K562 (cell line): ENCODE data around the gene LIX1L. TPM values are rescaled to one million over a fixed set of nuclear protein-coding genes. Genes with fewer than 3 reads are reported as not detected.
A peak's percentile ranks its signal among the peaks of the same experiment; 100 is the strongest.

Experiments used
- ELF2 ChIP-seq: fragments of 250-450 bp; sonication (Bioruptor Pico); IDR thresholded peaks from 2 replicates; pipeline ENCODE4 v1.5.0; 2021; ENCODE audit warnings: mild to moderate bottlenecking
- IFI16 ChIP-seq: fragments of 250-450 bp; sonication (Bioruptor Pico); IDR thresholded peaks from 2 replicates; pipeline ENCODE4 v2.1.2; 2022; ENCODE audit warnings: mild to moderate bottlenecking, inconsistent platforms
- JUN ChIP-seq, 2 experiments: sonication (generic) in 1 of 2; formaldehyde crosslinking in 1 of 2; IDR thresholded peaks; 2 replicates each; pipeline versions ENCODE4 v1.6.1 to v1.8.0; 2012 to 2022; ENCODE audit warnings: borderline replicate concordance in 2 of 2, mild to moderate bottlenecking in 2 of 2, improper control_type of control experiment in 1 of 2, low read depth in 1 of 2, low read length in 1 of 2, missing genetic modification reagents in 1 of 2
- JUNB ChIP-seq: fragments of 450-650 bp; formaldehyde crosslinking; conservative IDR thresholded peaks from 2 replicates; pipeline ENCODE4 v1.4.0; 2020; ENCODE audit warnings: mild to moderate bottlenecking
- NRF1 ChIP-seq, 2 experiments: fragments of 450-650 bp; IDR thresholded peaks in 1 of 2; conservative IDR thresholded peaks in 1 of 2; 2 replicates each; pipeline ENCODE4 v1.6.1; 2014; ENCODE audit warnings: mild to moderate bottlenecking in 2 of 2
- OTX1 ChIP-seq: fragments of 450-650 bp; formaldehyde crosslinking; IDR thresholded peaks from 2 replicates; pipeline ENCODE4 v1.4.0; 2022; ENCODE audit warnings: mild to moderate bottlenecking
- PTBP1 ChIP-seq: fragments of 200-400 bp; formaldehyde crosslinking; IDR thresholded peaks from 2 replicates; pipeline ENCODE4 v1.6.1; 2017; ENCODE audit warnings: low read depth, low read length
- TEAD4 ChIP-seq, 2 experiments: sonication (generic) in 1 of 2; formaldehyde crosslinking in 1 of 2; IDR thresholded peaks; 2 replicates each; pipeline versions ENCODE4 v1.6.1 to v1.8.0; 2012 to 2022; ENCODE audit warnings: borderline replicate concordance in 1 of 2, inconsistent platforms in 1 of 2, low read length in 1 of 2, mild to moderate bottlenecking in 1 of 2, missing genetic modification reagents in 1 of 2
- XRCC3 ChIP-seq: fragments of 450-650 bp; IDR thresholded peaks from 2 replicates; pipeline ENCODE4 v1.6.1; 2017; ENCODE audit warnings: mild to moderate bottlenecking, moderate library complexity
- ZNF644 ChIP-seq: fragments of 200-800 bp; sonication (Bioruptor generic); IDR thresholded peaks from 2 replicates; pipeline ENCODE4 v1.6.1; 2016; ENCODE audit warnings: low read depth, missing genetic modification characterization, missing compliant biosample characterization
- polyA plus RNA-seq, 8 experiments: library from polyadenylated mRNA; depleted of rRNA in 4 of 8; stranded (reverse) in 5 of 8; unstranded in 3 of 8; fragments of >200 nt; fragmentation: Nextera tagmentation in 2 of 8; fragmentation: Illumina TruSeq in 1 of 8; extraction: Ambion mirVana in 2 of 8; extraction: Trizol in 1 of 8; gene quantifications; 2 replicates each; pipeline versions ENCODE4 v1.2.1 to v1.2.3, GENCODE V29; 2011 to 2014; ENCODE audit warnings: inconsistent platforms in 1 of 8, missing spikeins in 1 of 8
- total RNA-seq, 7 experiments: library from RNA; depleted of rRNA in 6 of 7; stranded (reverse); fragments of >200 nt in 6 of 7; fragmentation: Illumina TruSeq in 2 of 7; extraction: Trizol in 2 of 7; gene quantifications; 2 replicates each; pipeline versions ENCODE4 v1.2.1 to v1.2.3, GENCODE V29; 2011 to 2021; ENCODE audit warnings: low replicate concordance in 1 of 7
- TF ChIP-seq, protein P1 (sequence below), 2 experiments: IDR thresholded peaks; 2 replicates each; pipeline ENCODE4 v1.6.1; 2011; ENCODE audit warnings: borderline replicate concordance in 1 of 2, control low read depth in 1 of 2, low read depth in 1 of 2, low read length in 1 of 2, mild to moderate bottlenecking in 1 of 2, mixed read lengths in 1 of 2, moderate library complexity in 1 of 2; ENCODE audit not compliant: insufficient read depth in 1 of 2, insufficient read length in 1 of 2, poor library complexity in 1 of 2, severe bottlenecking in 1 of 2; ENCODE audit errors: extremely low read depth in 1 of 2
- TF ChIP-seq, protein P2 (sequence below): fragments of 450-650 bp; IDR thresholded peaks from 2 replicates; pipeline ENCODE4 v1.6.1; 2016; ENCODE audit warnings: mild to moderate bottlenecking
- TF ChIP-seq, protein P3 (sequence below): fragments of 250-450 bp; sonication (Bioruptor Pico); IDR thresholded peaks from 2 replicates; pipeline ENCODE4 v1.4.0; 2020
- TF ChIP-seq, protein P4 (sequence below): sonication (generic); formaldehyde crosslinking; IDR thresholded peaks from 2 replicates; pipeline ENCODE4 v1.8.1; 2023; ENCODE audit warnings: mild to moderate bottlenecking, missing genetic modification reagents
- TF ChIP-seq, protein P5 (sequence below): fragments of 250-450 bp; sonication (Bioruptor Pico); IDR thresholded peaks from 2 replicates; pipeline ENCODE4 v1.5.0; 2021; ENCODE audit warnings: mild to moderate bottlenecking, borderline replicate concordance

Gene LIX1L
- total and polyA plus RNA-seq, 9 of the 15 experiments (the other 6 are each of a cell fraction or from before 2014, with no cell fraction given) = 4.6 to 26.5 (median 12.5) TPM

DNA sequence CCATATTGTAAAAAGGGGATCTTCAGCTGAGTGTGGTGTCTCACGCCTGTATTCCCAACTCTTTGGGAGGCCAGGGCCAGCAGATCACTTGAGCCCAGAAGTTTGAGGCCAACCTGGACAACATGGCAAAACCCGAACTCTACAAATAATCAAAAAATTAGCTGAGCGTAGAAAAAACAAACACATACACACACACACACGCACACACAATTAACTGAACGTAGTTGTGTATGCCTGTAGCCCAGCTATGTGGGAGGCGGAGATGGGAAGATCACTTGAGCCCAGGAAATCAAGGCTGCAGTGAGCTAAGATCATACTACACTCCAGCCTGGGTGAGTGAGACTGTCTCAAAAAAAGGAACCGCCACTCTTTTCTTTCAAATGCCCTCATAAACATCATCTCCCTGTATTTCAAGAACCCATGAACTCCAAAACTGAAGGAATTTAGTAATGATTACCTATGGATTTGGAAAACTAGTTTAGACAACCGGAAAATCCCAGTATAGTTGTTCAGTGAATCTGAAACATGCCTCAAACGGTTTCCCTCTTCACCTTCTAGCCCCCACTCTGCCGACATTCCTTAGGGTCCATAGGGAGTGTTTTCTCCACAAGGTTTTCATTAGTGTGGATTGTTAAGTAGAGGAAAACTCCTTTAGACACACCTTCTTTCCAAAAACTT, 34.1 kb upstream of the LIX1L start (continued):
- TF ChIP-seq, protein P1, sequence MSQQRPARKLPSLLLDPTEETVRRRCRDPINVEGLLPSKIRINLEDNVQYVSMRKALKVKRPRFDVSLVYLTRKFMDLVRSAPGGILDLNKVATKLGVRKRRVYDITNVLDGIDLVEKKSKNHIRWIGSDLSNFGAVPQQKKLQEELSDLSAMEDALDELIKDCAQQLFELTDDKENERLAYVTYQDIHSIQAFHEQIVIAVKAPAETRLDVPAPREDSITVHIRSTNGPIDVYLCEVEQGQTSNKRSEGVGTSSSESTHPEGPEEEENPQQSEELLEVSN (IDR thresholded peaks at IDR 0.05; ENCODE audit: borderline replicate concordance in 1 of 2, extremely low read depth in 1 of 2, insufficient read depth in 1 of 2, insufficient read length in 1 of 2, low read depth in 1 of 2, low read length in 1 of 2, poor library complexity in 1 of 2, severe bottlenecking in 1 of 2) = no peak
- TF ChIP-seq ZNF644 (tag) (no peak), NRF1 (conservative IDR thresholded peaks at IDR 0.05 in 1 of 2, IDR thresholded peaks at IDR 0.05 in 1 of 2) (no peak), OTX1 (peak; percentile 100), JUN (IDR thresholded peaks at IDR 0.05; ENCODE audit: borderline replicate concordance, low read depth, low read length) (no peak), JUN (CRISPR knock-in tag; IDR thresholded peaks at IDR 0.05; ENCODE audit: borderline replicate concordance) (no peak), TEAD4 (IDR thresholded peaks at IDR 0.05; ENCODE audit: low read length) (peak; percentile 43), TEAD4 (CRISPR knock-in tag; IDR thresholded peaks at IDR 0.05; ENCODE audit: borderline replicate concordance) (no peak), JUNB (CRISPR knock-in tag) (no peak), ELF2 (CRISPR knock-in tag) (peak; percentile 67), XRCC3 (no peak), IFI16 (no peak), PTBP1 (no peak)
- TF ChIP-seq, protein P2, sequence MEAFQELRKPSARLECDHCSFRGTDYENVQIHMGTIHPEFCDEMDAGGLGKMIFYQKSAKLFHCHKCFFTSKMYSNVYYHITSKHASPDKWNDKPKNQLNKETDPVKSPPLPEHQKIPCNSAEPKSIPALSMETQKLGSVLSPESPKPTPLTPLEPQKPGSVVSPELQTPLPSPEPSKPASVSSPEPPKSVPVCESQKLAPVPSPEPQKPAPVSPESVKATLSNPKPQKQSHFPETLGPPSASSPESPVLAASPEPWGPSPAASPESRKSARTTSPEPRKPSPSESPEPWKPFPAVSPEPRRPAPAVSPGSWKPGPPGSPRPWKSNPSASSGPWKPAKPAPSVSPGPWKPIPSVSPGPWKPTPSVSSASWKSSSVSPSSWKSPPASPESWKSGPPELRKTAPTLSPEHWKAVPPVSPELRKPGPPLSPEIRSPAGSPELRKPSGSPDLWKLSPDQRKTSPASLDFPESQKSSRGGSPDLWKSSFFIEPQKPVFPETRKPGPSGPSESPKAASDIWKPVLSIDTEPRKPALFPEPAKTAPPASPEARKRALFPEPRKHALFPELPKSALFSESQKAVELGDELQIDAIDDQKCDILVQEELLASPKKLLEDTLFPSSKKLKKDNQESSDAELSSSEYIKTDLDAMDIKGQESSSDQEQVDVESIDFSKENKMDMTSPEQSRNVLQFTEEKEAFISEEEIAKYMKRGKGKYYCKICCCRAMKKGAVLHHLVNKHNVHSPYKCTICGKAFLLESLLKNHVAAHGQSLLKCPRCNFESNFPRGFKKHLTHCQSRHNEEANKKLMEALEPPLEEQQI = no peak
- TF ChIP-seq, protein P3, sequence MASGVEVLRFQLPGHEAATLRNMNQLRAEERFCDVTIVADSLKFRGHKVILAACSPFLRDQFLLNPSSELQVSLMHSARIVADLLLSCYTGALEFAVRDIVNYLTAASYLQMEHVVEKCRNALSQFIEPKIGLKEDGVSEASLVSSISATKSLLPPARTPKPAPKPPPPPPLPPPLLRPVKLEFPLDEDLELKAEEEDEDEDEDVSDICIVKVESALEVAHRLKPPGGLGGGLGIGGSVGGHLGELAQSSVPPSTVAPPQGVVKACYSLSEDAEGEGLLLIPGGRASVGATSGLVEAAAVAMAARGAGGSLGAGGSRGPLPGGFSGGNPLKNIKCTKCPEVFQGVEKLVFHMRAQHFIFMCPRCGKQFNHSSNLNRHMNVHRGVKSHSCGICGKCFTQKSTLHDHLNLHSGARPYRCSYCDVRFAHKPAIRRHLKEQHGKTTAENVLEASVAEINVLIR (CRISPR knock-in tag) = peak; percentile 28; the same call in 1 of the 2 replicates
- TF ChIP-seq, protein P4, sequence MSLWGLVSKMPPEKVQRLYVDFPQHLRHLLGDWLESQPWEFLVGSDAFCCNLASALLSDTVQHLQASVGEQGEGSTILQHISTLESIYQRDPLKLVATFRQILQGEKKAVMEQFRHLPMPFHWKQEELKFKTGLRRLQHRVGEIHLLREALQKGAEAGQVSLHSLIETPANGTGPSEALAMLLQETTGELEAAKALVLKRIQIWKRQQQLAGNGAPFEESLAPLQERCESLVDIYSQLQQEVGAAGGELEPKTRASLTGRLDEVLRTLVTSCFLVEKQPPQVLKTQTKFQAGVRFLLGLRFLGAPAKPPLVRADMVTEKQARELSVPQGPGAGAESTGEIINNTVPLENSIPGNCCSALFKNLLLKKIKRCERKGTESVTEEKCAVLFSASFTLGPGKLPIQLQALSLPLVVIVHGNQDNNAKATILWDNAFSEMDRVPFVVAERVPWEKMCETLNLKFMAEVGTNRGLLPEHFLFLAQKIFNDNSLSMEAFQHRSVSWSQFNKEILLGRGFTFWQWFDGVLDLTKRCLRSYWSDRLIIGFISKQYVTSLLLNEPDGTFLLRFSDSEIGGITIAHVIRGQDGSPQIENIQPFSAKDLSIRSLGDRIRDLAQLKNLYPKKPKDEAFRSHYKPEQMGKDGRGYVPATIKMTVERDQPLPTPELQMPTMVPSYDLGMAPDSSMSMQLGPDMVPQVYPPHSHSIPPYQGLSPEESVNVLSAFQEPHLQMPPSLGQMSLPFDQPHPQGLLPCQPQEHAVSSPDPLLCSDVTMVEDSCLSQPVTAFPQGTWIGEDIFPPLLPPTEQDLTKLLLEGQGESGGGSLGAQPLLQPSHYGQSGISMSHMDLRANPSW (CRISPR knock-in tag) = no peak
- TF ChIP-seq, protein P5, sequence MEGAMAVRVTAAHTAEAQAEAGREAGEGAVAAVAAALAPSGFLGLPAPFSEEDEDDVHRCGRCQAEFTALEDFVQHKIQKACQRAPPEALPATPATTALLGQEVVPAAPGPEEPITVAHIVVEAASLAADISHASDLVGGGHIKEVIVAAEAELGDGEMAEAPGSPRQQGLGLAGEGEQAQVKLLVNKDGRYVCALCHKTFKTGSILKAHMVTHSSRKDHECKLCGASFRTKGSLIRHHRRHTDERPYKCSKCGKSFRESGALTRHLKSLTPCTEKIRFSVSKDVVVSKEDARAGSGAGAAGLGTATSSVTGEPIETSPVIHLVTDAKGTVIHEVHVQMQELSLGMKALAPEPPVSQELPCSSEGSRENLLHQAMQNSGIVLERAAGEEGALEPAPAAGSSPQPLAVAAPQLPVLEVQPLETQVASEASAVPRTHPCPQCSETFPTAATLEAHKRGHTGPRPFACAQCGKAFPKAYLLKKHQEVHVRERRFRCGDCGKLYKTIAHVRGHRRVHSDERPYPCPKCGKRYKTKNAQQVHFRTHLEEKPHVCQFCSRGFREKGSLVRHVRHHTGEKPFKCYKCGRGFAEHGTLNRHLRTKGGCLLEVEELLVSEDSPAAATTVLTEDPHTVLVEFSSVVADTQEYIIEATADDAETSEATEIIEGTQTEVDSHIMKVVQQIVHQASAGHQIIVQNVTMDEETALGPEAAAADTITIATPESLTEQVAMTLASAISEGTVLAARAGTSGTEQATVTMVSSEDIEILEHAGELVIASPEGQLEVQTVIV (CRISPR knock-in tag) = peak; percentile 75; the same call in 1 of the 2 replicates
